IPS DF 4.7 (cell line): ENCODE measurements around the gene DPP6.

ENCODE experiments used
- DNase-seq: peaks from one replicate; pipeline ENCODE4 v3.0.0-alpha.2; 2013; ENCODE audit warnings: low spot score; ENCODE audit errors: extremely low read depth

The DPP6 gene

GRCh38 chr7:154873500-154874121, 821.4 kb downstream of the DPP6 start:
- no peak for DNase-seq

GRCh38 chr7:154874409-154875113, 822.4 kb downstream of the DPP6 start:
- no peak for DNase-seq

GRCh38 chr7:154875297-154875696, 823.1 kb downstream of the DPP6 start:
- DNase-seq = no peak

GRCh38 chr7:154876516-154876915, 824.3 kb downstream of the DPP6 start:
- no peak for DNase-seq

- DNase-seq = no peak
These were observed 824.8 kb downstream of the DPP6 start for GRCh38 chr7:154877031-154877430.

- DNase-seq = no peak
These were observed 827.4 kb downstream of the DPP6 start for GRCh38 chr7:154879629-154880028.

GRCh38 chr7:154880513-154880912, 828.3 kb downstream of the DPP6 start:
- no peak for DNase-seq

- DNase-seq = no peak
These were observed 828.8 kb downstream of the DPP6 start for GRCh38 chr7:154881026-154881425.

GRCh38 chr7:154881526-154881925, 829.3 kb downstream of the DPP6 start:
- no peak for DNase-seq

- DNase-seq = no peak
These were observed 830.8 kb downstream of the DPP6 start for GRCh38 chr7:154882931-154883474.

- DNase-seq = no peak
These were observed 832.2 kb downstream of the DPP6 start for GRCh38 chr7:154884348-154884920.

- no peak for DNase-seq
These were observed 834.4 kb downstream of the DPP6 start for GRCh38 chr7:154886591-154886990.

GRCh38 chr7:154888690-154889089, 836.5 kb downstream of the DPP6 start:
- DNase-seq = no peak

GRCh38 chr7:154892459-154892858, 840.3 kb downstream of the DPP6 start:
- DNase-seq = no peak

- no peak for DNase-seq
These were observed 843.9 kb downstream of the DPP6 start for GRCh38 chr7:154896076-154896475.

GRCh38 chr7:154898973-154899855, 847.0 kb downstream of the DPP6 start:
- no peak for DNase-seq

GRCh38 chr7:154899862-154900261, 847.7 kb downstream of the DPP6 start:
- DNase-seq = no peak

- DNase-seq = no peak
These were observed 850.4 kb downstream of the DPP6 start for GRCh38 chr7:154902600-154903082.

- no peak for DNase-seq
These were observed 851.0 kb downstream of the DPP6 start for GRCh38 chr7:154903083-154903731.

- no peak for DNase-seq
These were observed 852.9 kb downstream of the DPP6 start for GRCh38 chr7:154905146-154905545.

GRCh38 chr7:154905615-154906014, 853.4 kb downstream of the DPP6 start:
- no peak for DNase-seq
